Activated naive CD8-positive, alpha-beta T cell treated with anti-CD3 and anti-CD28 coated beads, Interleukin-2, amount 10 ng/mL, durations not matched to agents 7 days and 5 days (primary cell): Measurements from ENCODE around the gene SLC32A1. TPM values are rescaled to one million over a fixed set of nuclear protein-coding genes. Genes with fewer than 3 reads are reported as not detected.
A peak's percentile ranks its signal among the peaks of the same experiment; 100 is the strongest.

Experiments
- ATAC-seq: fragments of 150-1000 bp; cut with Tn5 transposase; one replicate; pipeline ENCODE4 v1.10.0; 2021; ENCODE audit warnings: low read depth, moderate library complexity
- POLR2A ChIA-PET: fragments of 350-600 bp; sonication (Branson Sonifier 250); formaldehyde crosslinking; loops from one replicate; lab custom pipeline; 2021; ENCODE audit warnings: antibody characterized with exemption; lab: Charles Lee
- DNase-seq: peaks from one replicate; pipeline ENCODE4 v3.0.0; 2021
- H3K27ac Mint-ChIP-seq: one replicate; pipeline ENCODE4 v1.8.0; 2022; ENCODE audit warnings: mild to moderate bottlenecking, mixed read lengths
- H3K27me3 Mint-ChIP-seq: one replicate; pipeline ENCODE4 v1.8.0; 2022; ENCODE audit warnings: mild to moderate bottlenecking, moderate library complexity, mixed read lengths
- H3K36me3 Mint-ChIP-seq: one replicate; pipeline ENCODE4 v1.8.0; 2021; ENCODE audit warnings: mild to moderate bottlenecking, mixed read lengths
- H3K4me1 Mint-ChIP-seq: one replicate; pipeline ENCODE4 v1.8.0; 2021; ENCODE audit warnings: mixed read lengths
- H3K4me3 Mint-ChIP-seq: one replicate; pipeline ENCODE4 v1.8.0; 2022; ENCODE audit warnings: mild to moderate bottlenecking, moderate library complexity, mixed read lengths
- H3K9me3 Mint-ChIP-seq: one replicate; pipeline ENCODE4 v1.8.0; 2021; ENCODE audit warnings: mixed read lengths
- total RNA-seq, 2 experiments: library from RNA; stranded (reverse); gene quantifications; one replicate each; pipeline ENCODE4 v1.2.3, GENCODE V29; 2021

SLC32A1 gene
- total RNA-seq, 2 experiments from 2014 or later = not detected

GRCh38 chr20:38751360-38751976 lies 27.2 kb downstream of the SLC32A1 start:
- ATAC-seq (no peak), DNase-seq (no peak)
- H3K4me3 Mint-ChIP-seq = no peak overlapping the region
- no peak overlapping the region for H3K27ac Mint-ChIP-seq
- POLR2A ChIA-PET = no interaction called here
- H3K36me3 Mint-ChIP-seq = peaks cover 13% of the 10 kb centered on the region
- H3K4me1 Mint-ChIP-seq = peaks cover 18% of the 10 kb centered on the region
- peaks cover 5% of the 10 kb centered on the region for H3K27me3 Mint-ChIP-seq
- H3K9me3 Mint-ChIP-seq = no peaks in the 10 kb centered on the region

- POLR2A ChIA-PET = no interaction called here
- no peak overlapping the region for H3K27ac Mint-ChIP-seq
- ATAC-seq (no peak), DNase-seq (no peak)
- H3K4me1 Mint-ChIP-seq = peaks cover 18% of the 10 kb centered on the region
- H3K9me3 Mint-ChIP-seq = no peaks in the 10 kb centered on the region
- H3K4me3 Mint-ChIP-seq = no peak overlapping the region
- H3K36me3 Mint-ChIP-seq = peaks cover 15% of the 10 kb centered on the region
- H3K27me3 Mint-ChIP-seq = peaks cover 3% of the 10 kb centered on the region
These were observed 27.7 kb downstream of the SLC32A1 start for GRCh38 chr20:38752029-38752428.

- POLR2A ChIA-PET = no interaction called here
- no peak for ATAC-seq
- H3K9me3 Mint-ChIP-seq = no peaks in the 10 kb centered on the region
These were observed 30.6 kb downstream of the SLC32A1 start for GRCh38 chr20:38754924-38755323.

GRCh38 chr20:38755324-38755910 lies 31.1 kb downstream of the SLC32A1 start:
- peaks cover 1% of the 10 kb centered on the region for H3K4me1 Mint-ChIP-seq
- no peak overlapping the region for H3K4me3 Mint-ChIP-seq
- no peak for DNase-seq
- peaks cover 21% of the 10 kb centered on the region for H3K36me3 Mint-ChIP-seq
- H3K27ac Mint-ChIP-seq = no peak overlapping the region
- H3K27me3 Mint-ChIP-seq = no peaks in the 10 kb centered on the region
- H3K9me3 Mint-ChIP-seq = no peaks in the 10 kb centered on the region
- POLR2A ChIA-PET = no interaction called here
- no peak for ATAC-seq

More at GRCh38 chr20:38754924-38755323, 30.6 kb downstream of the SLC32A1 start:
- Mint-ChIP-seq H3K36me3 (peaks cover 19% of the 10 kb centered on the region), H3K4me1 (peaks cover 3% of the 10 kb centered on the region), H3K27ac (no peak overlapping the region), H3K4me3 (no peak overlapping the region), H3K27me3 (no peaks in the 10 kb centered on the region)
- DNase-seq = no peak

GRCh38 chr20:38757145-38757775 lies 33.0 kb downstream of the SLC32A1 start:
- no peak for DNase-seq
- H3K9me3 Mint-ChIP-seq = no peaks in the 10 kb centered on the region
- no peak overlapping the region for H3K4me3 Mint-ChIP-seq
- POLR2A ChIA-PET = no interaction called here
- H3K36me3 Mint-ChIP-seq = peaks cover 26% of the 10 kb centered on the region
- no peak overlapping the region for H3K27ac Mint-ChIP-seq
- no peak for ATAC-seq
- no peaks in the 10 kb centered on the region for H3K27me3 Mint-ChIP-seq
- no peaks in the 10 kb centered on the region for H3K4me1 Mint-ChIP-seq

- Mint-ChIP-seq H3K27me3 (no peaks in the 10 kb centered on the region), H3K4me3 (no peak overlapping the region), H3K4me1 (peaks cover 5% of the 10 kb centered on the region), H3K36me3 (peaks cover 29% of the 10 kb centered on the region), H3K27ac (no peak overlapping the region), H3K9me3 (no peaks in the 10 kb centered on the region)
- DNase-seq (no peak), ATAC-seq (no peak)
- POLR2A ChIA-PET = no interaction called here
These were observed 34.8 kb downstream of the SLC32A1 start for GRCh38 chr20:38759106-38759505.

- Mint-ChIP-seq H3K27me3 (no peaks in the 10 kb centered on the region), H3K9me3 (no peaks in the 10 kb centered on the region), H3K36me3 (peaks cover 24% of the 10 kb centered on the region), H3K4me1 (peaks cover 7% of the 10 kb centered on the region), H3K27ac (no peak overlapping the region), H3K4me3 (no peak overlapping the region)
- no peak for DNase-seq
- no peak for ATAC-seq
- POLR2A ChIA-PET = no interaction called here
These were observed 36.7 kb downstream of the SLC32A1 start for GRCh38 chr20:38760978-38761377.

GRCh38 chr20:38762174-38762573 lies 37.9 kb downstream of the SLC32A1 start:
- no peak overlapping the region for H3K27ac Mint-ChIP-seq
- peaks cover 7% of the 10 kb centered on the region for H3K4me1 Mint-ChIP-seq
- H3K9me3 Mint-ChIP-seq = no peaks in the 10 kb centered on the region
- no peak for ATAC-seq
- DNase-seq = no peak
- H3K27me3 Mint-ChIP-seq = no peaks in the 10 kb centered on the region
- H3K4me3 Mint-ChIP-seq = no peak overlapping the region
- POLR2A ChIA-PET = no interaction called here
- peaks cover 19% of the 10 kb centered on the region for H3K36me3 Mint-ChIP-seq

GRCh38 chr20:38763616-38764015 lies 39.3 kb downstream of the SLC32A1 start:
- Mint-ChIP-seq H3K9me3 (no peaks in the 10 kb centered on the region), H3K4me1 (peaks cover 7% of the 10 kb centered on the region), H3K27ac (no peak overlapping the region), H3K4me3 (no peak overlapping the region), H3K36me3 (peaks cover 15% of the 10 kb centered on the region), H3K27me3 (no peaks in the 10 kb centered on the region)
- ATAC-seq = no peak
- DNase-seq = no peak
- POLR2A ChIA-PET = no interaction called here

GRCh38 chr20:38764567-38765318 lies 40.5 kb downstream of the SLC32A1 start:
- Mint-ChIP-seq H3K9me3 (no peaks in the 10 kb centered on the region), H3K4me1 (peaks cover 7% of the 10 kb centered on the region), H3K27me3 (no peaks in the 10 kb centered on the region), H3K27ac (no peak overlapping the region), H3K36me3 (peaks cover 15% of the 10 kb centered on the region), H3K4me3 (no peak overlapping the region)
- DNase-seq (no peak), ATAC-seq (peak; percentile 73)
- POLR2A ChIA-PET = no interaction called here

- Mint-ChIP-seq H3K9me3 (no peaks in the 10 kb centered on the region), H3K36me3 (peaks cover 8% of the 10 kb centered on the region), H3K4me1 (peaks cover 7% of the 10 kb centered on the region), H3K27ac (no peak overlapping the region), H3K4me3 (no peak overlapping the region), H3K27me3 (no peaks in the 10 kb centered on the region)
- ATAC-seq = no peak
- DNase-seq = no peak
- POLR2A ChIA-PET = no interaction called here
These were observed 41.8 kb downstream of the SLC32A1 start for GRCh38 chr20:38766071-38766470.

GRCh38 chr20:38769376-38770295 lies 45.4 kb downstream of the SLC32A1 start:
- no peak for ATAC-seq
- H3K9me3 Mint-ChIP-seq = no peaks in the 10 kb centered on the region
- DNase-seq = no peak
- peaks cover 21% of the 10 kb centered on the region for H3K36me3 Mint-ChIP-seq
- H3K4me3 Mint-ChIP-seq = no peak overlapping the region
- POLR2A ChIA-PET = no interaction called here
- no peaks in the 10 kb centered on the region for H3K27me3 Mint-ChIP-seq
- H3K27ac Mint-ChIP-seq = no peak overlapping the region
- peaks cover 2% of the 10 kb centered on the region for H3K4me1 Mint-ChIP-seq

- Mint-ChIP-seq H3K4me3 (no peak overlapping the region), H3K4me1 (no peaks in the 10 kb centered on the region), H3K27ac (no peak overlapping the region), H3K27me3 (no peaks in the 10 kb centered on the region), H3K36me3 (peaks cover 24% of the 10 kb centered on the region), H3K9me3 (no peaks in the 10 kb centered on the region)
- POLR2A ChIA-PET = no interaction called here
- DNase-seq (no peak), ATAC-seq (no peak)
These were observed 46.3 kb downstream of the SLC32A1 start for GRCh38 chr20:38770546-38770945.
